Measurements from ENCODE around the gene COPB2.

- TF ChIP-seq CTCF (conservative IDR thresholded peaks at IDR 0.05; ENCODE audit: low read depth, low read length) (no peak), EZH2 (IDR thresholded peaks at IDR 0.05; ENCODE audit: borderline replicate concordance, low read depth, low read length, poor library complexity, severe bottlenecking) (no peak)
Measured at GRCh38 chr3:139433089-139433488, 43.6 kb upstream of the COPB2 start.

Measured in A673 (cell line).